Measurements from ENCODE around the gene TRPV4.

Gene TRPV4

GRCh38 chr12:109760930-109761921 lies 72.0 kb downstream of the TRPV4 start:
- DNase-seq: no peak

- no peak for DNase-seq
Observed at GRCh38 chr12:109760031-109760929, 72.9 kb downstream of the TRPV4 start.

GRCh38 chr12:109759595-109759994 lies 73.6 kb downstream of the TRPV4 start:
- DNase-seq: no peak

GRCh38 chr12:109758426-109759420 lies 74.5 kb downstream of the TRPV4 start:
- DNase-seq: no peak

GRCh38 chr12:109757671-109758265 lies 75.4 kb downstream of the TRPV4 start:
- no peak for DNase-seq

GRCh38 chr12:109756457-109756856 lies 76.7 kb downstream of the TRPV4 start:
- DNase-seq: no peak

- no peak for DNase-seq
Observed at GRCh38 chr12:109753959-109754358, 79.2 kb downstream of the TRPV4 start.

GRCh38 chr12:109753054-109753401 lies 80.2 kb downstream of the TRPV4 start:
- no peak for DNase-seq

GRCh38 chr12:109752117-109753053 lies 80.8 kb downstream of the TRPV4 start:
- DNase-seq: no peak

- no peak for DNase-seq
Observed at GRCh38 chr12:109744986-109745942, 87.9 kb downstream of the TRPV4 start.

- DNase-seq: no peak
Observed at GRCh38 chr12:109744026-109744425, 89.2 kb downstream of the TRPV4 start.

- no peak for DNase-seq
Observed at GRCh38 chr12:109743076-109743910, 89.9 kb downstream of the TRPV4 start.

- DNase-seq: no peak
Observed at GRCh38 chr12:109741970-109742703, 91.1 kb downstream of the TRPV4 start.

GRCh38 chr12:109741286-109741969 lies 91.8 kb downstream of the TRPV4 start:
- DNase-seq: no peak

- DNase-seq: no peak
Observed at GRCh38 chr12:109740694-109741245, 92.4 kb downstream of the TRPV4 start.

- DNase-seq: no peak
Observed at GRCh38 chr12:109739747-109740693, 93.2 kb downstream of the TRPV4 start.

Measured in activated CD4-positive, alpha-beta T cell treated with anti-CD3 and anti-CD28 coated beads for 1 hour (primary cell).